A172 (cell line): ENCODE data around the gene PRDX4. TPM values are rescaled to one million over a fixed set of nuclear protein-coding genes. Genes with fewer than 3 reads are reported as not detected.
"Not testable (repeated sequence)": the region's sequence is repeated elsewhere in the genome, so short reads cannot be mapped to it uniquely, and the experiment has no call there.

Experiments used
- DNase-seq: peaks from one replicate; pipeline ENCODE4 v3.0.0-alpha.2; 2015; ENCODE audit warnings: low spot score
- total RNA-seq: library from RNA; depleted of rRNA; stranded (reverse); fragments of >200 nt; shearing (Covaris generic); gene quantifications from 2 replicates; pipeline ENCODE4 v1.2.3, GENCODE V29; 2014; rRNA removed

PRDX4 gene
- 324 and 330 TPM in 2 replicates for total RNA-seq

GRCh38 chrX:23667239-23668177, at the start of gene PRDX4:
Gene PRDX4 (plus strand): TSS chrX:23667493. CDS start chrX:23667571, 78 bp downstream.
- DNase-seq, result peak; percentile 79

- no peak for DNase-seq
Measured at GRCh38 chrX:23621621-23622265, 45.5 kb upstream of the PRDX4 start.

GRCh38 chrX:23623797-23624196, 43.5 kb upstream of the PRDX4 start:
- DNase-seq, result no peak

DNA sequence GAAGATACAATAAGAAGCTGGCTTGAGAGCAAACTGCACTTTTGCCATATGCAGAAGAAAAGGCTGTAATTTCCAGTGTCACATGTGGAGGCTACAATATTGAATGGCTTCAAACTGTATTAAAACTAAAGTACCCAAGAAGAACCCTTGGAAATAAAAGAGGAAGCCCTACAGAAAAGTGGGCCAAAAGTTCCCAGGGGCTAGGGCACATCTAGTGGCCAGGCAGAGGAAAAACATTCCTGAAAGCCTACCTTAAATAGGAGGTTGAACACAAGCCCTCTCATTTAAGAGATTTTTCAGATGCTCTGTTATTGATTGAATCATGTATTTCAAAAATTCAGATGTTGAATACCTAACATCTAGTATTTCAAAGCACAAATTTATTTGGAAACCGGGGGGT, 40.6 kb upstream of the PRDX4 start:
- DNase-seq, result no peak

DNA sequence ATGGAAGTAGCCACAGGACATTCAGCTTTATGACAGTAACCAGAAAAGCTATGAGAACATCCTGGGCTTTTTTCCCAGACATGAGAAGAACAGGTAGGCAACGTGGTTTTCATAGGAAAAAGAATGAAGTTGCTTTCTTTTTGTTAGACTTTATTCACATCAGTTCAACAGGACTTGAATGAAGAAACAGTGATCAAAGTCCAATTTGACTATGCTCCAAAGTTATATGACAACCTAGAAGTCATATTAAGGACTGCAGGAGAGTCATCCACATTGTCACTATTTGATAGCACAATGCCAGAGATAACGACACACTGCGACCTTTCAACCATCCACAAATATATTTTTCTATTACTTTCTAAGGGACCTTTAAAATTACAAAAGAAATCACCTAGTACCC, 39.2 kb upstream of the PRDX4 start:
- no peak for DNase-seq

GRCh38 chrX:23631136-23631535, 36.2 kb upstream of the PRDX4 start:
- DNase-seq, result no peak

DNA sequence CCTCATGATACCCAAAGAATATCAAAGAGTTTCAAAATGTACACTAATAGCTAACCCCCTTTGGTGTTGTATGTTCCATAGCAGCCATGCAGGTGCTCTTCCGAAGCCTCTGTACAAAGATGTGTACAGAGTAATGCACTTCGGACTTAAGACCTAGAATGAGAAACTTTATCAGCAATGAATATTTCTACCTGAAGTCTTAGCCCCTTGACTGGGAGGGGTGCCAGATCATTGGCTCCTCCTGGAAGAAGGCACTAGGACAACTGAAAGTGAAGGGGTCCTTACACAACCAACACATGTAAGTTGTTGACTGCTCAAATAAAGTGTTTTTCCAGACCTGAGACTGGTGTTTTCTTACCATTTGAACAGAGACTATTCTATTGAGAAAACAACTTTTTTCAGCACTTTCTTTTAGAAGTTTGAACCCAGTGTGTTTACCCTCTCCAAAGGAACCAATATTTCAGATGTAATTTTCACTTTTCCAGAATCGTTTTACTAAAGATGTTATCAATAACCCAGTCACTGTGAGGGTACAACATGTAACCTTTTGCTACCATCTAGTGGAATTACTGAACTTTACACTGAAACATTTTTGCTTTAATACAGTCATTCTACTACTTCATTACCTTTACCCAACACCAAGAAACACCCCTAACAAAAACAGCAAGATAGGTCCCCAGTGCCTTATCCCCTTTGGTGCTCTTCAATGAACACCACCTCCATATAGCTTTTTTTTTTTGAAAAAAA, 33.3 kb upstream of the PRDX4 start:
- DNase-seq, result no peak

- no peak for DNase-seq
Measured at GRCh38 chrX:23637187-23637586, 30.1 kb upstream of the PRDX4 start.

GRCh38 chrX:23643020-23643419, 24.3 kb upstream of the PRDX4 start:
- DNase-seq, result no peak

- no peak for DNase-seq
Measured at GRCh38 chrX:23644744-23645143, 22.5 kb upstream of the PRDX4 start.

DNA sequence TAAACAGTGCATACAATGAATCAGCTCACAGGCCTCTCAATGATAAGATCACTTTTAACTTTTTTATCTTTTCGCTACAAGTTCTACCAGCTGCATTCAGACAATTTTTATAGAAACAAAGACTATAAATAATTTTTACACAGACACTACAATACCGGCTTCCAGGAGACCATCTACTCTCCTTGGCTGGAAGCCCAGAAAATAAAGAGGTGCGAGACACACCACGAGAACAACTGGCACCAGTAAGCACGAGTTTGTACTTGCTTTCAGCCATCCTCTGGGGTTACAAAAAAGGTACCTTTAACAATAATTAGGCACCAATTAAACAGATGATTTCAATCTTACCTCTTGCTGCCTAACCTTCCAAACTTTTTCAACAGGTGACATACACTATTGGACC, 11.2 kb upstream of the PRDX4 start:
- DNase-seq, result no peak

DNA sequence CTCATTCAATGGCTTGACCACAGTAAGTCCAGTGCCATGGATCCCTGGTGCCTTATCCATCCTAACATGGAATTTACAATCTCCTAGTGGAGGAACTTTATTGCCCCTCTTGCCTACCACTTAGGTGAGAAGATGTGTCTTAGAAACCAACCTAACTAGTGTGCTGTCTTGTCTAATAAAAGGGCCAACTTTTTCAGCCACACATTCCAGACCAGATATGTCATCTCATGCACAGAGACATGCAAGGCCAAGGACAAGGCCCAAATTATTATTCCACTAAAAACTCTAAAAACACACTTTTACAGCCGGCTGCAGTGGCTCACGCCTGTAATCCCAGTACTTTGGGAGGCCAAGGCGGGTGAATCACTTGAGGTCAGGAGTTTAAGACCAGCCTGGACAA, 10.6 kb upstream of the PRDX4 start:
- DNase-seq, result peak; percentile 14

DNA sequence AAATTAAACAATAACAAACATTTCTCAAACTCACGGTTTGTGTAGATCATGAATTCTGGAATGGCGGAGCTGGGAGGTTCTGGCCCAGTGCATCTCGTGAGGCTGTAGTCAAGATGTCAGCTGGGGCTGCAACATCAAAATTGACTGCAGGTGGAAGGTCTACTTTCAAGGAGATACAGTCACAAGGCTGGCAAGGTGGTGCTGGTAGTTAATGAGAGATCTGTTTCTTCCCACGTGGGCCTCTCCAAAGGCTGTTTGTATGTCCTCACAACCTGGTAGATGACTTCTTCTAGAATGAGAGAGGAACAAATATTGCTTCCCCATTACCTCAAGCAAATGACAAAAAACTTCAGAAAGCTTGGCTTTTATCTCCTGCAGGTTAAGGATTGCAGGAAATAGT, 8.0 kb upstream of the PRDX4 start:
- no peak for DNase-seq

- not testable (repeated sequence) for DNase-seq
Measured at GRCh38 chrX:23660083-23660765, 7.1 kb upstream of the PRDX4 start.

- DNase-seq, result no peak
Measured at GRCh38 chrX:23660766-23661132, 6.5 kb upstream of the PRDX4 start.

- no peak for DNase-seq
Measured at GRCh38 chrX:23661671-23662070, 5.6 kb upstream of the PRDX4 start.

DNA sequence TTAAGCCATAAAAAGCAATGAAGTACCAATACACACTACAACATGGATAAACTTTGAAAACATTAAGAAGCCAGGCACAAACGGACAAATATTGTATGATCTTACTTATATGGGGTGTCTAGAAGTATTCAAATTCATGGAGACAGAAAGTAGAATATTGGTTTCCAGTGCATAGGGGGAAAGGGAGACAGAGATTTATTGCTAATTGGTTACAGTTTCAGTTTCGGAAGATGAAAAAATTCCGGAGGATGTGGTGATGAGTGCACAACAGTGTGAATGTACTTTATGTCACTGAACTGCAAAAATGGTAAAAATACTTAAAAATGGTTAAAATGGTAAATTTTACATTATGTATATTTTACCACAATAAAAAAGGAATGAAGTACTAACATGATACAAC, 5.1 kb upstream of the PRDX4 start:
- no peak for DNase-seq

DNA sequence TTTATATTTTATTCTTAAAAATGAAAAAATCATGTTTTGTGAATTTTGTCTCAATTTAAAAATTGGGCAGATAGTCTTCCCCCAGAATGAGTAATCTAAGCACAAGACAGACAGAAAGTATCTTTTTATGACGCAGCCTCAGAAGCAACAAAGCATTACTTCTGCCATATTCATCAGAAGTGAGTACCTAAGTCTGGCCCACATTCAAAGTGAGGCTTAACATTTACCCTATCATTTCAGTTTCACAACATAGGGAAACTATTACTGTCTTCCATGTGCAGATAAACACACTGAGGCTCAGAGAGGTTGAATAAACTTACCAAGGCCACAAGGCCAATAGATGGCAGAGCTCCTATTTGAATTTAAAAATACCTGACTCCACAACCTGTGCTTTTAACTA, 4.4 kb upstream of the PRDX4 start:
- DNase-seq, result no peak

- no peak for DNase-seq
Measured at GRCh38 chrX:23664496-23664895, 2.8 kb upstream of the PRDX4 start.

- no peak for DNase-seq
Measured at GRCh38 chrX:23666282-23666681, 1.0 kb upstream of the PRDX4 start.

DNA sequence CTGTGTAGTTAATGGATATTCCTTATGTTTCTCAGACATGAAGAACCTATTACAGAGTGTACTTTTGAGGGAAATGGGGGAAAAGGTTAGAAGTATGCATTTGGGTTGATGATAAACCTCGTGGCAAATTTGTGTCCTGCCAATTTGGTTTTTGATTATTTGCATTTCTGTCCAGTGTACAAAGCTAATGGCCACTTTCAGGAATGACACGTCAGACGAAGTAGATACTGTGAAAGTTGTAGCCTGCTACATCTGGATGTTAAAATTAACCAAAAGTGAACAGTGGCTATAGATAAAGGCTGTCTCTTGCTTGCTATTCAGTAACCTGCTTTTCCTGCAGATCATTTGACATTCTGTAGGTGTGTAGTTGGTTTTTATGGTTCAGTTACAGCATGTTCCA, 1.0 kb downstream of the PRDX4 start:
- DNase-seq, result no peak

DNA sequence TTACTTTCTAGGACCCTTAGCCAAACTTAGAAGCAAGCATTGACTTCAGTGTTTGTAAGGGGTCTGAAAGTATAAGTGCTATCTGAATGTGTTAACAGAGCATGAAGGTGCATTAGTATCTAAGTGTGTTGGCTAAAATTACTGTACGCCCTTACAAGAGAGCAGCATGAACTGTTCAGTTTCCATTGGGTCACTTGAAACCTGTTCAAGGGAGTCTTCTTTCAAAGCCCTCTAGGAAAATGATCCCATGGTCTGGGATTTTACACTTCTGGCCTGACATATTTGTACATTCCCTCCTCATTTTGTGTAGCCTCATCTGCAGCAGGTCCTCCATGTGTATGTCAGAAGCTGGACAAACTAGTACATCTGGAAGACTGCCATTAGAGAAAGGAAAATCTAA, 3.2 kb downstream of the PRDX4 start:
- no peak for DNase-seq
